PC-9 (cell line): ENCODE data around the gene TP53RK.

Source experiments
- CTCF ChIP-seq: fragments of 200-600 bp; sonication (generic); conservative IDR thresholded peaks from 2 replicates; pipeline ENCODE4 v1.6.1; 2017; ENCODE audit warnings: mixed run types, antibody characterized with exemption, mild to moderate bottlenecking, moderate library complexity
- EZH2 ChIP-seq: fragments of 200-600 bp; sonication (generic); IDR thresholded peaks from 2 replicates; pipeline ENCODE4 v1.8.0; 2017; ENCODE audit warnings: antibody characterized with exemption, low read depth

GRCh38 chr20:46699651-46700359 lies 10.6 kb upstream of the TP53RK start:
- TF ChIP-seq CTCF (peak; percentile 85), EZH2 (no peak)
